GM18511 (cell line): Measurements from ENCODE around the gene CDC34.
"Not testable (repeated sequence)": the region's sequence is repeated elsewhere in the genome, so short reads cannot be mapped to it uniquely, and the experiment has no call there.

ENCODE experiments used
- ATAC-seq: cut with Tn5 transposase; IDR thresholded peaks from one replicate; pipeline ENCODE4 v1.9.1; 2021; ENCODE audit warnings: mild to moderate bottlenecking, moderate library complexity; ENCODE audit not compliant: unreplicated experiment

Gene CDC34

DNA sequence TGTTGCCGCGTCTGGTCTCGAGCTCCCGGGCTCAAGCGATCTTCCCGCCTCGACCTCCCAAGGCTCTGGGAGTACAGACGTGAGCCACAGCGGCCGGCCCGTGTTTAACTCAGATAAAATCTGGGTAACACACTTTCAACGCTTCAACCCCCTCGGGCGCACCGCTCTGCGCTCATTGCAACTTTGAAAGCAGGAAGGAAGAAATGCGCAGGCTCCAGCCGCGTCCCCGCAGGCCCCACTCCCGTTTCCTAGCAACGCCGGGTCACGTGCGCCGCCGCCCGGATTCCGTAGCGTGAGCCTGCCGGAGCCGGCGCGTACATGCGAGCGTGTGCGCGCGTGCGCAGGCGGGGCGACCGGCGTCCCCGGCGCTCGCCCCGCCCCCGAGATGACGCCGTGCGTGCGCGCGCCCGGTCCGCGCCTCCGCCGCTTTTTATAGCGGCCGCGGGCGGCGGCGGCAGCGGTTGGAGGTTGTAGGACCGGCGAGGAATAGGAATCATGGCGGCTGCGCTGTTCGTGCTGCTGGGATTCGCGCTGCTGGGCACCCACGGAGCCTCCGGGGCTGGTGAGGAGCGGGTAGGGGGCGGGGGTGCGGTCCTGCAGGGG, 40.7 kb downstream of the CDC34 start, which contains the start of gene BSG:
BSG (plus strand) TSS at position 457 of the 603 bp plus-strand sequence; CDS start at position 496, 39 bp downstream.
- peak; percentile 68 for ATAC-seq

- peak; percentile 3 for ATAC-seq
Observed at GRCh38 chr19:572743-573518, 41.4 kb downstream of the CDC34 start.

DNA sequence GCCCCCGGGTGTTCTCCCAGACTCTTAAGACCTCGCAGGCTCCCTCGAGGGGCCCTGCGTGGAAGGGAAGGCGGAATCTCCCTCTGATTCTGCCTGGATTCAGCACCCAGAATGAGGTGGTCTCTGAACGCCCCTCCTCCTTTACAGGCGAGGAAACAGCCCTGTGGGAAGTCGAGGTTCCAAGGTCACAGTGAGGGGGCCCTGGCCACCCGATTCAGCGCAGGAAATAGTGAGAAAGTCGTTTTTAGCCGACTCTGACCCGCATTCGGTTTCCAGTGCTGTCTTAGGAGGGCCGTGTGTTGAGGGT, 41.9 kb downstream of the CDC34 start:
- no peak for ATAC-seq

GRCh38 chr19:574658-575526, 43.3 kb downstream of the CDC34 start:
- no peak for ATAC-seq

GRCh38 chr19:575527-576506, 44.3 kb downstream of the CDC34 start:
- ATAC-seq, result no peak

DNA sequence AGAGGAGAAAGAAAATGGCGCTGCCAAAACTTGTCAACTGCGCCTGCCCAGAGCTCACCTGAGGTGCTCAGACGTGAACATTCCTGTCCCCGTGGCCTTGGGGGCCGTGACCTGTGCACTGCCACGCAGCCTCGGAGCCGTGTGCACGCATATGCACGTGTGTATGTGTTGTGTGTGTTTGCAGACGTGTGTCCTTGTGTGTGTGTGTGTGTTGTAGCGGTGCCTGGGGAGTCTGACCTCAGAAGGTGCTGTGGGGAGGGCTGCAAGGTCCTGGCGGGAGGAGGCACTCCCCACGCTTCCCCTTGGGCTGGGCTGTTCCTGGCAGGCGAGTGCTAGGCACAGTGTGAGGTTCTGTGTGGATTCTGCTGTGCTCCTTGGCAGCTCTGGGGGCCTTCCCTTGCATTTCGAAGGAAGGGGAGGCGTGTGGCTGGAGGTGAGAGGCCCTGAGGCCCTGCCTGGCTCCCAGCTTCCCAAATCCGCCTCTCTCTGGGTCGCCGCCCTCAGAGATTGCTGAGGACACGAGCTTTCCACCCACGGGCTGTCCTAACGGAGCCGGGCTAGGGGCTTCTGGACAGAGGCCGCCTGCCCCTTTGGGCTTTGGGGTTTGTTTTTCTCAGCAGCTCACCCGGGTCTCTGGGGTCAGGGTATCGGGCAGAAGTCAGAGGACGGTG, 45.3 kb downstream of the CDC34 start:
- no peak for ATAC-seq

DNA sequence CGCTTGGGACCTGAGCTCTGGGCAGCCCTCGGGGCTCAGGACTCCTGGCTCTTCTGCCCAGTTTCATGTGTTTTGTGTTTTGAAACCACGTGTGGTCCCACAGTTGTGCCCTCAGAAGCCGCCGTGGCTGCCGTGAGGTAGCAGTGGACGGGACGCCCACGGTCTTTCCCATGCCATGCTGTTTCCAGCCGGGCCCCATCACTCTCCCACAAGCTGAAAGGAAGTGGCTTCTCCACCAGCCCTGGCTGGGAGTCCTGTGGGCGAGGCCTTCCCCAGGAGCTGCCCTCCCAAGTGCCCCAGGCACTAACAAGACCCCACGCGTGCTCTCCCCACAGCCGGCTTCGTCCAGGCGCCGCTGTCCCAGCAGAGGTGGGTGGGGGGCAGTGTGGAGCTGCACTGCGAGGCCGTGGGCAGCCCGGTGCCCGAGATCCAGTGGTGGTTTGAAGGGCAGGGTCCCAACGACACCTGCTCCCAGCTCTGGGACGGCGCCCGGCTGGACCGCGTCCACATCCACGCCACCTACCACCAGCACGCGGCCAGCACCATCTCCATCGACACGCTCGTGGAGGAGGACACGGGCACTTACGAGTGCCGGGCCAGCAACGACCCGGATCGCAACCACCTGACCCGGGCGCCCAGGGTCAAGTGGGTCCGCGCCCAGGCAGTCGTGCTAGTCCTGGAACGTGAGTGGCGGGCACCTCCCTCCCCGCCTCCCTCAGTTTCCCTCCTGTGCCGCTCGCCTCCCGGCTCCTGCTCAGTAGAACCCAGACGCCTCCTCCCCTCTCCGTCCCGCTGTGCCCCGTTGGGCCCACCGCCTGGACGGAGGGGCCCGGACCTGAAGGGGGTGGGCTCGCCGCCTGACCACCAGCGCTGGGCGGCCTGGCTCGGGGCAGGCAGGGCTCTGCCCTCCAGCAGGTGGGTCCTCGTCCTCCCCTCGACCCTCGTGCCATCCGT, 46.2 kb downstream of the CDC34 start:
- no peak for ATAC-seq

DNA sequence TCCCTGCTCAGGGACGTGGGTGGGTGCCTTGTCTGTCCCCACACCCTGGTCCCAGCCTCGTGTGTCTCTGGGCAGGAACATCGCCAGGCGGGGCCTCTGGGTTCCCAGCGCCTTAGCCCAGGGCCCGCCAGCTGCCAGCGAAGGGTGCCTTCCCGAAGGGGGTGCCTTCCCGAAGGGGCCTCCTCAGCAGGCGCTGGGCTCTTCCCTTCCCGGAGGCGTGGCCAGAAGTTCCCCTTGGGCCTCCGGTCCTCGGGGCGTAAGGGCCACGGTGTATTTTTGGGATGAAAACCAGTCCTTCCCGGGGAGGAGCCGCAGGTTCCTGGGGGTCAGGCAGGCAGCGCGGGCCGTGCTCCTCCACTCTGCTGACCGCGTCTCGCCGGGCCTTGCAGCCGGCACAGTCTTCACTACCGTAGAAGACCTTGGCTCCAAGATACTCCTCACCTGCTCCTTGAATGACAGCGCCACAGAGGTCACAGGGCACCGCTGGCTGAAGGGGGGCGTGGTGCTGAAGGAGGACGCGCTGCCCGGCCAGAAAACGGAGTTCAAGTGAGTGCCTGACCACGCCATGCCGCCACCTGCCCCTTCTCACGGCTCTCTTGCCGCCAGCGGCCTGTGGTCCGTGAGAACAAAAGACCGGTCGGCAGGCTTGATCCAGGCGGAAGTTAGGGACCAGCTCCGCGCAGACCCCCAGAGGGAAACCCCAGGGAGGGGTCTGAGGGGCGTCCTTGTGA, 47.7 kb downstream of the CDC34 start:
- no peak for ATAC-seq

GRCh38 chr19:579842-580155, 48.2 kb downstream of the CDC34 start:
- ATAC-seq, result no peak

DNA sequence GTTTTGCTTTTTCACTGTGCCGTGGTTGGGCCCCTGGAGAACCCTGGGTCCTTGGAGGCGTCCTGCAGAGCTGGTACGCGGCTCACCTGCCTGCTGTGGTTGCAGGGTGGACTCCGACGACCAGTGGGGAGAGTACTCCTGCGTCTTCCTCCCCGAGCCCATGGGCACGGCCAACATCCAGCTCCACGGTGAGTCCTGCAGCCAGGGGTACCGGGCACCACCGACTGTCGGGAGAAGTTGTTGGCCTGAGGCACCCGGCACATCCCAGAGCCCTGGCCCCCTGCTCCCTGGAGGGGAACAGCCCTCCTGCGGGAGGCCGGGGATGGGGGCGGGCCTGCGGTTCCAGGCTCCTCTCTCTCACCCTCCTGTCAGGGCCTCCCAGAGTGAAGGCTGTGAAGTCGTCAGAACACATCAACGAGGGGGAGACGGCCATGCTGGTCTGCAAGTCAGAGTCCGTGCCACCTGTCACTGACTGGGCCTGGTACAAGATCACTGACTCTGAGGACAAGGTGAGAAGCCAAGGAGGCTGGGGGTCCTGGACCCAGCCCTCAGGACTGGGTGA, 48.8 kb downstream of the CDC34 start:
- no peak for ATAC-seq

DNA sequence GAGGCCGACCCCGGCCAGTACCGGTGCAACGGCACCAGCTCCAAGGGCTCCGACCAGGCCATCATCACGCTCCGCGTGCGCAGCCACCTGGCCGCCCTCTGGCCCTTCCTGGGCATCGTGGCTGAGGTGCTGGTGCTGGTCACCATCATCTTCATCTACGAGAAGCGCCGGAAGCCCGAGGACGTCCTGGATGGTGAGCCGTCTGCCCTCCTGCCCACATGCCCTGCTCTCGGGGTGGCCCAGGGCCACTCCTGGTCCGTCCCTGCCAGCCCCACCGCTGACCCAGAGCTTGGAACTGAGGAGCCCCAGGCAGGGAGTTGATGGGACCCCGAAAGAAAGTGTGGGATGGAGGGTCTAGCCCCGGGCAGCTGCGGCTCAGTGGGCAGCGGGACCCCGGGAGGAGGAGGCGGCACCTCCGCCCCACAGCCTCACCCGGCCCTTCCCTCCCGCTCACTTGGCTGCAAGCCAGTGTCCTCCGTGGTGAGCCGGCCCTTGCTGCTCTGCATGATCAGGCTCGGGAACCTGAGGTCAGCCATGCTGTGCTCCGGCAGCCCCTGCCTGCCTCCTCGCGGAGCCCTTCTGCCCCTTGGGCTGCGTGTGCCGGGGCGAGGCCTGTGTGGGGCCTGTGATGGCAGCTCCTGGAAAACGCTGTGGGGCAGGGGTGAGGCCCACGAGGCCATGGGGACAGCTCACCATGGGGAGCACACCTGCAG, 50.0 kb downstream of the CDC34 start:
- ATAC-seq, result no peak

DNA sequence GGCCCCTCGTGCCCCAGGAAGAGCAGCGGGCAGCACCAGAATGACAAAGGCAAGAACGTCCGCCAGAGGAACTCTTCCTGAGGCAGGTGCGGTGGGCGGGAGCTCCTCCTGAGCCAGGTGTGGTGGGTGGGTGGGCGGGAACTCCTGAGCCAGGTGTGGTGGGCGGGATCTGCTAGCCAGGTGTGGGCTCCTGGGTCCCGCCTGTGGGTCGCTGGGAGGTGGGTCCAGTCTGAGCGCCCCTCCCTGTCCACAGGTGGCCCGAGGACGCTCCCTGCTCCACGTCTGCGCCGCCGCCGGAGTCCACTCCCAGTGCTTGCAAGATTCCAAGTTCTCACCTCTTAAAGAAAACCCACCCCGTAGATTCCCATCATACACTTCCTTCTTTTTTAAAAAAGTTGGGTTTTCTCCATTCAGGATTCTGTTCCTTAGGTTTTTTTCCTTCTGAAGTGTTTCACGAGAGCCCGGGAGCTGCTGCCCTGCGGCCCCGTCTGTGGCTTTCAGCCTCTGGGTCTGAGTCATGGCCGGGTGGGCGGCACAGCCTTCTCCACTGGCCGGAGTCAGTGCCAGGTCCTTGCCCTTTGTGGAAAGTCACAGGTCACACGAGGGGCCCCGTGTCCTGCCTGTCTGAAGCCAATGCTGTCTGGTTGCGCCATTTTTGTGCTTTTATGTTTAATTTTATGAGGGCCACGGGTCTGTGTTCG, 51.1 kb downstream of the CDC34 start:
- ATAC-seq, result no peak

DNA sequence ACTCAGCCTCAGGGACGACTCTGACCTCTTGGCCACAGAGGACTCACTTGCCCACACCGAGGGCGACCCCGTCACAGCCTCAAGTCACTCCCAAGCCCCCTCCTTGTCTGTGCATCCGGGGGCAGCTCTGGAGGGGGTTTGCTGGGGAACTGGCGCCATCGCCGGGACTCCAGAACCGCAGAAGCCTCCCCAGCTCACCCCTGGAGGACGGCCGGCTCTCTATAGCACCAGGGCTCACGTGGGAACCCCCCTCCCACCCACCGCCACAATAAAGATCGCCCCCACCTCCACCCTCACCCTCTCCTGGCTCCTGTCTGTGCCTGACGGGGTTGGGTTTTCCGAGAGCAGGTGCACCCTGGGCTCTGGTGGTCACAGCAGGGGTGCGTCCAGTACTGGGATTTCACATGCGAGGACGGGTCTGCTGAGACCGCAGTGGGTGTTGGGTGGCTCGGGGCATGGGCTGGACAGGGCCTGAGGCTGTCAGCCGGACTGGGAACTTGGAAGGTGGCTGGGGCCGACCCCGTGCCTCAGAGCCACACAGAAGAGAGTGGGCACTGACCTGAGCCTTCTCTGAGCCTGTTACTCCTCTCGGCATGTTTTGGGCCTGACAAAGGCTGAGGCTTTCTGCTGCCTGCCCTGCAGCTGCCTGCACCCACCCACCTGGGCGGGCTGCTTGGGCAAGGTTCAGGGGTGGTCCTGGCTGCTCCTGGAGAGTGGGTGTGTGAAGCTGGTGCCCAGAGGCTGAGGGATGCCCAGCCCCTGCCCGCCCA, 51.8 kb downstream of the CDC34 start:
- no peak for ATAC-seq

DNA sequence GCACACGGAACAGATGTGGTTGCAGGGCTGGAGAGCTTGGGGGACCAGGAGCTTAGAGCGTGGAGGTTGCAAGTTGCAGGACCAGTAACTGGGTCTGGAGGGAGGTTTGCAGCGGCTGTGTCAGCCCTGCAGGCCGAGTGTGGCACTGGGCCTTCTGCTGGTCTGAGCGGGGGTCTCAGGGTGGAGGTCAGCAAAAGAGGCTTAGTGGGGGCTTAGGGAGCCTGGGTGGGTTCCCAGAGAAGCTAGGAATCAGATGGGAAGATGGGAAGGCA, 52.3 kb downstream of the CDC34 start:
- no peak for ATAC-seq

- no peak for ATAC-seq
Observed at GRCh38 chr19:584240-585001, 52.9 kb downstream of the CDC34 start.

DNA sequence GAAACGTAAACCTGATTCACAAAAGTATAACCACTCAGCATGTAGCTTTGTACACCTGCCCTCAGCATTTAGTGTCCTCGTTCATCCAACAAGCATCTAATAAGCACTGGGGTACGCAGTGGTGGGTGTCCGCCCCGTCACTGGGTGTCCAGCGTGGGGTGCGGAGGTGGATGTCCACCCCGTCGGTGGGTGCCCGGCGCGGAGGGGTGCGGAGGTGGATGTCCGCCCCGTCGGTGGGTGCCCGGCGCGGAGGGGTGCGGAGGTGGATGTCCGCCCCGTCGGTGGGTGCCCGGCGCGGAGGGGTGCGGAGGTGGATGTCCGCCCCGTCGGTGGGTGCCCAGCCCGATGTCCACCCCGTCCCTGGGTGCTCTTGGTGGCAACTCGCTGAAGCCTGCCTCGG, 53.6 kb downstream of the CDC34 start:
- ATAC-seq, result not testable (repeated sequence)
